ENCODE data around the gene SEMA5A.
"Not testable (repeated sequence)": the region's sequence is repeated elsewhere in the genome, so short reads cannot be mapped to it uniquely, and the experiment has no call there.

SEMA5A gene

DNA sequence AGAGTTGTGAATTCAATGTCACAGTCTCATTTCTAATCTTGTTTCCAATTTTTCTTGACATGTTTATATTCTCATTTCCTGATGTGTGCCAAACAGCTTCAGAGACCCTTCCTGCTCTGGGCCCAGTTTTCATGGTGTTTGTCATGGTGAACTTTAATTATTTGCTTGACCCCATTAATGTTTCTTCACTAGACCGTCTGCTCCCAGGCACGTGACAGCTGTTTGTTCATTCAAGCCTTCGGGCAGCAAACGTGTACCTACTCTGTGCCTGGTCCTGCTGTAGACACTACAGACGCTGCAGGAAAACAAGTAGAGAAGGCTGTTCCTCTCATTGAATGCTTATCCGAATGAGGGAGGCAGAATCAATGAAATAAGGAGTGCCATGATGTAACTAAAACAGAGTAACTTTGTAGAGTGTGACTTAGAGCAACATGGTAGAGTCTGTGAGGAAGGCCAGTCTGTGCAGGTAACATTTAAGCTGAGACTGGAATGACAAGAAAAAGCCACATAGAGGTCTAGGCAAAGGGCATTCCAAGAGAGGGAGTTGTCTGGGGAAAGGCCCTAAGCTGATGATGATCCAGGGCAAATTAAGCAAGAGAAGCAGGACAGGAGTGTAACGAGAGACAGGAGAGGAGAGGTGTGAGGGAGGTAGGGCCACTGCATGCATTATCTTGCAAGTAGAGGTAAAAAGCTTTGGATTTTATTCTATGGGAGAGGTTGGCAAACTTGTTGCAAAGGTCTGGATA is 191.4 kb downstream of the SEMA5A start:
- no peak for DNase-seq (ENCODE audit: low spot score)

DNA sequence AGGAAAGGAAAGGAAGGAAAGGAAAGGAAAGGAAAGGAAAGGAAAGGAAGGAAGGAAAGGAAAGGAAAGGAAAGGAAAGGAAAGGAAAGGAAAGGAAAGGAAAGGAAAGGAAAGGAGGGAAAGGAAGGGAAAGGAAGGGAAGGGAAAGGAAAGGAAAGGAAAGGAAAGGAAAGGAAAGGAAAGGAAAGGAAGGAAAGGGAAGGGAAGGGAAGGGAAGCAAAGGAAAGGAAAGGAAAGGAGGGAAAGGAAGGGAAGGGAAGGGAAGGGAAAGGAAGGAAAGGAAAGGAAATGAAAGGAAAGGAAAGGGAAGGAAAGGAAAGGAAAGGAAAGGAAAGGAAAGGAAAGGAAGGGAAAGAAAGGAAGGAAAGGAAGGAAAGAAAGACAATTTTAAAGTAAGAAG is 192.8 kb downstream of the SEMA5A start:
- not testable (repeated sequence) for DNase-seq (ENCODE audit: low spot score)

DNA sequence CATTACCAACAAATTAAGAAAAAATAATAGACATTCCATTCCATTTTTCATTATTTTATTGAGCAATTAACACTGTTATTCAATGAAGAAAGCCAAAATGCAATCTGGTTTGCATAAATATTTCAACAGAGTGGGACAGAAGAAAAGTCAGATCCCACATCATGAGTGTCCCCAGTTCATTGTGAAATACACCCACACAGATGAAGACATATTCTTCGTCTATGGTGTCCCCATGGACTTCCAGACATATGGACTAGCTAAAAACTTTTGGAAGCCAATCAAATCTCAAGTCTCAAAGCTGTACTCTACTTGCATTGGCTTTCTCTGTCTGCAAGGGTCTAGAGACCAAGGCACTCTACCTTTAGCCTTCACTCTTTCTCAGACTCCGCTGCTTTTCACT is 194.3 kb downstream of the SEMA5A start:
- DNase-seq (ENCODE audit: low spot score) = no peak

DNA sequence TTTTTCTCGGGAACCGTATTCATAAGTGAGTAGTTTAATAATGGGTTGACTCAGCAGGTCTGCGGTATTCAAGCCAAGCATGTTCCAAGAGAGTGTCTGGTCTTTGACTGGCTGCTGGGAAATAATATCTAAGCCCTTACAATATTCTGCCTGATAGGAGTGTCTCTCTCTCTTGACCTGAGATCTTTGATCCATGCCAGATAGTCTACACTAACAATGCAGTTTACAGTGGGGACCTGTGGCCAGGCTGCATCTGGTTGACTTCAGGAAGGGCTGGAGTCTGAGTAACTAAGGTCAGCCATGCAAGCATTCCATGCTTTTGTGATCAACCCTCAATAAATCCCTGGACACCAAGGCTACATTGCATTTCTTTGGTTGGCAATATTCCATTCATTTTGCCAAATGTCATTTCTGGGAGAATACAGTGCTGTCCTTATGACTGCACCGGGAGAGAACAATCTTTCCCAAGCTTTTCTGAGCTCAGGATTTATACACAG is 195.5 kb downstream of the SEMA5A start:
- DNase-seq (ENCODE audit: low spot score) = no peak

DNA sequence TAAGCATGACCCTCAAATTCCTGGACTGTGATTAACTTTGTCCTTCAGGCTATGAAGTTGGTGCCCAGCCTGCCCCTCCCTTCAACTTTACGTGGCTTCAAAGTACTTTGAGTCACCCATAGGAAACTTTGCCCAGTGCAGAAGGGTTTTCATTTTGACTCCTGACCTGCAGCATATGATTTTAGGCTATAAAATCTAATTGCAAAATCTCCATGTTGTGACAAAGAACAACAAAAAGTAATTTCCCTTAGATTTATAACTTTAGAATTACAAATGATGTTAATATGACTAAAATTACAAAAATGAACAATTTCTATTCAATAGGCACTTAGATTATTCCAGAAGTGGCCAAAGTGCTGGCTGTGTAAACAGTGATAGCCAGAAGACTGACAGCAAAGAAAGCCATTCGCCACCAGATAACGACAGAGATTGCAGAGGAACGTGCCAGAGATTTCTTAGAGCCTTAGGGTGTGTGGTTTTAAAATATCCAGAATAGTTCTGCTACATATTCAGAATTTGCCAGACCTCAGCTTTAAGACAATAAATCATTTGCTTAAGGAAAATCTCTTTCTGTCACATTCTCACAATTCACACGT is 197.4 kb downstream of the SEMA5A start:
- DNase-seq (ENCODE audit: low spot score) = no peak

DNA sequence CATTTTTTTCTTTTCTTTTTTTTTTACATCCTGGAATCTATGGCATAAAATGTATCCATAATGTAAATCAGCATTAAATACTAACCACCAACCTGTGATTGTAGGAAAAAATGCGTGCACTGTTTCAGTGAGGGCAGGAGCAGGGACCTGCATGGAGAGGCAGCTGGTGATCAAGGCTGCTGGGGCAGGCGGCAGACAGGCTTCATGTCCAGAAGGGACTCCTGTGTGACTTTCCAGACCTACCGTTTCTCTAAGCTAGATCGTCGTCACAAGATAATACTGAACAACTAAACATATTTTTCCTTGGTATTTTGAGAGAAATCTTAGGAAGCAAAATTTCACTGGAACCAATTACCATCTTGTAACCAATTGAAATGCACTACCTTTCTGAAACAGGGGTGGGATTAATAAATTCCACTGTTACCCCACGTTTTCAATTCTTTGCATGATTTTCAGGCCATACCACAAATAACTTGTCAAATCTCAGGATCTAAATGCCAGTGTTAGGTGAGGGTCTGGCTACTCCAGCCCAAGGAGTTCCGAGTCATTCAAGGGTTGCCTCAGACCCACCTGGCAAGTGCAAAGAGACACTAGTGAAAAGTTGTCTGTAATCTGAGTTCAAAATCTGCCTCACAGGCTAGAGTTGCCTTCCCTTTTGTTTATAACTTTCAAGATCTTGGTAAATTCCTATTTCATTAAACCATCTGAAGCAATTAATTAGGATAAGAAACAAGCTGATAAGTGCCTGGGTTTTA is 198.2 kb downstream of the SEMA5A start:
- DNase-seq (ENCODE audit: low spot score) = no peak

DNA sequence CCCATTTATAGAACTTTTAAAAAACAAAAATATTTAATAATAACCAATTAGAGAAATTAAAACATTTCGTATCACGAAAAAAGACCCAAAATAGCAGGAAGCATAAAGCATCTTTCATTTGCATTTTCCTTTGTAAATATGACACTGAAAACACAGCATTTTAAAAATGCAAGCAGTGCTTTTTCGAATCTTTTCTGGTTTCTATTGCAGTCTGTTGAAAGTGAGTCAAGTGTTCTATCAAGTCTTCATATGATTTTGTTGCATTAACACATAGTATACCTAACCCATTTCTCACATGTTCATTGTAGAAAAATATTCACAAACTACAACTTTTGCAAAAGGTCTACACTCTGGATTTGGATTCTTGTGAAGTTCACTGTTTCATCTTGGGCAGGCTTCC is 198.8 kb downstream of the SEMA5A start:
- no peak for DNase-seq (ENCODE audit: low spot score)

DNA sequence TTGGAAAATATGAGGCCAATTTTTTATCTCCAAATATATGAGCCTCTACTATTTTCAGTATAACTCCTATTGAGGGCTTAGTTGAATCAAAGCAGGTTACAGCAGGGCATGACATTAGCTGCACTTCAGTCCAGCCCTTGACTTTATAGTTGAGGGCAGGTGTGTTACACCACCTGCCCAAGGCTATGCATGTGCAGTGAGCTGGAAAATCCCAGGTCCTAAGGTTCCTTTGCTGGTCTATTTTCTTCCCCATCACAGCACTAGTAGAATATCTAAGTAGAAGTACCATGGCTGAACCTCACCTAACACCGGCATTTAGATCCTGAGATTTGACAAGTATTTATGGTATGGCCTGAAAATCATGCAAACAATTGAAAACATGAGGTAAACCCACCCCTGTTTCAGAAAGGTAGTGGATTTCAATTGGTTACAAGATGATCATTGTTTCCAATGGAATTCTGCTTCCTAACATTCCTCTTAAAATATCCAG is 201.1 kb downstream of the SEMA5A start:
- no peak for DNase-seq (ENCODE audit: low spot score)

DNA sequence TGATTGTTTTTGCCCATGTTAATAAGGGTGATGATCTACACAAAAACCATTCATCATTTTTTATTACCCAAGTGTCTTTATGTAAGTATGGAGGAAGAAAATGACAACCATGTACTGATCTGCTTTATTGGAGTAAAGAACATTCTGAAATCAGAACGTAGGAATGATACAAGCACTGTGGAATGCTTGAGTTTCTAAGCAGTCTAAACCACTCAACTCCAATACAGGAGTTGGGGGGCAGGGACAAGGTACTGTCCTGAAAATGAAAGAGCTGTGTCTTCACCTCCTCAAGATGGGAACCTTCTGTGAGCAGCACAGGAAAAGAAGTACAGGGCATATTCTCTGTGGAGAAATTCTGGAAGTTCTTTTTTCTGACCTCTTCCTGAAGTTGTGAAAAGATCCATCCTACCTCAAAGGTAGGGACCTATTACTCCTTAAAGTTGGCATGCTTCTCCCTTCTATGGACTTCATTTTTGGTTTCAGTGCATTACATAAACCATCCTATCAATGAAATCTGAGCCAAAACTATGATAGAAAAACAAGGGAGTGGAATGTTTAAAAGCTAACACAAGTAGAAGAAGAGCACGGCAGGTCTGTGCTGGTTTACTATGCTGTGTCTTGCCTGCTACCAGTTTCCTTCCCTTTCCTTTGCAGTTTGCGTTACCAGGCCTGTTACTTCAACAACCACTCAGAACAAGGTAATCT is 202.6 kb downstream of the SEMA5A start:
- DNase-seq (ENCODE audit: low spot score) = no peak

DNA sequence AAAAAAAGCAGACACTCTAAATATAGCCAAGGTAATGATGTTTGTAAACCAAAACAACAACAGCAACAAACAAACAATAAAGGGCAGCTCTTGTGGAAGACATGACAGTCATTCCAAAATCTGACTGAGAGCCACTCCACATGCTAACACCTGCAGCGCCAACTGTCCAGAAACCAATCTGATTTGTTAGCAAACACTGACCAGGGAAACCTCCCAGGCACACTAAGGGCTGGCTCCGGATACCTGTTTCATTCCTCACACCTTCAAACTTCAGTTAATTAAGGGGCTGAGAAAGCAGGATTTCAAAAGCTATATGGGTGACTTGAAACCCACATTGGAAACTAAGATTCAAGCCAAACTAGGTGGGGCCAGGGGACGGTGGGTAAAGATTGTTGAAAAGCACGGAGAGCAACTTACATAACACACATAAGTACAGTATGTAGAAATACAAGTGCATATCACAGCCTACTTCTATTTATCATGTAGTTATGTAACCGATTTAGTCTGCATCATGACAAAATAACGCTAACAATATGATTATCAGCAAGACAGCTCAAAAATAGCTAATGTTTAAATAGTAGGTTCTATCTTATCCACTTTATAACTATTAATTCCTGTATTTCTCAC is 203.6 kb downstream of the SEMA5A start:
- DNase-seq (ENCODE audit: low spot score) = no peak

DNA sequence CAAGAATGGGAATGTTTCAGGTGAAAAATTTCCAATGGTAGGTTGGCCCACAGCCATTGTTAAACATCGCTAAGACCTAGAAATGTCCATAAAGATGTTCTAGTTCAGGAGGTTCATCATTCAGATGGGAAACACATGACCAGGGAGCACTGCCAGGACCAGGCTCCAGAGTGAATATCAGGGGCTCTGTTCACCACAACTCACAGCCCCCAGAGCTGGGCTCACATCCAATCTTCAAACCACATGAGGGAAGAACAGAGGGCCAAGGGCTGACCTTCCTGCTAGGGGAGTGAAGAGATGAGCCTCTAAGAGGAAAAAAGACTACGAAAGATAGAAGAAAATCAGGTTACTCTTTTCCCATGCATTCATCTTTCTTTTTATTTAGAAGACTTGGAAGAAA is 205.8 kb downstream of the SEMA5A start:
- no peak for DNase-seq (ENCODE audit: low spot score)

DNA sequence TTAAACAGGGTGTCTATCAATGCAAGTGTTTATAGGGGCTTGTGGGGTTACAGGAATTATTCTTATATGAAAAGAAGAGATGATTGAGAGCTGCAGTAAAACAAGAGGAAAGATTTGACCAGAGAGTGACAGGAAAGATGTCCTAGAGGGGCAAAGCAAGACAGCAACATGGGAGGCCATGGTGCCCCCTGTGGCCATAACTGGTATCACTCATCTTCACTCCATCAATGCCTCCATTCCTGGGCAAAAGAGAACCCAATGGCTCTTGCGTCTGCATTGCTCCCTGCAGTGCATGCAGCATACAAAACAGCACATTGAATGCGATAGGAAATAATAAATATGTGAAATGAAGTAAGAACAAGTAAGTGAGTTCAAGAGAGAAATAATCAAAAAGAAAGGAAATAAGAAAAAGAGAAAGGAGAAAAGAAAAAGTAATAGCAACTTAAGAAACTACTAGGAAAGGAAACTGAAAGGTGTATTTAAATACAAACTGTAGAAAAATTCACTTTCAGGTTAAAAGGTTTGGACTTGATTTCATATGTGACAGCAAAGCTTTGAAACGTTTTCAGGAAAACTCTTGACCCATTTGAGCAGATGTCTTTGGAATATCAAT is 206.6 kb downstream of the SEMA5A start:
- no peak for DNase-seq (ENCODE audit: low spot score)

DNA sequence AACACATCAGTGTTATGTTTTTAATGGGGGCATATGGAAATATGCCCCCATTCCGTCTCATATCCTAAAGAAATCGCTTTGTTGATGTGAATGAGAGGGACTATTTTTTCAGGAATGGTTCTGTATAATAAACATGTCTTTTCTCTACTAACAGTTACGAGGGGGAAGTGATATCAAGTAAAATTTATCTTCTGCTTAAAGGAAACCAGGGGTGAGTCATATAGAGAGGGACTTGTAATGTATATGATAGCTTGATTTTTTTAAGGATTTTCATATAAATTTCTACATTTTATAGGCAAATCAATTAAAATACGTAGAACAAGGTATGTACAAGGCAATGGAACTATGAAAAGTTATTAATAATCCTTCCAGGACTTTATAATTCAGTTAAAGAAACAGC is 207.1 kb downstream of the SEMA5A start:
- no peak for DNase-seq (ENCODE audit: low spot score)

DNA sequence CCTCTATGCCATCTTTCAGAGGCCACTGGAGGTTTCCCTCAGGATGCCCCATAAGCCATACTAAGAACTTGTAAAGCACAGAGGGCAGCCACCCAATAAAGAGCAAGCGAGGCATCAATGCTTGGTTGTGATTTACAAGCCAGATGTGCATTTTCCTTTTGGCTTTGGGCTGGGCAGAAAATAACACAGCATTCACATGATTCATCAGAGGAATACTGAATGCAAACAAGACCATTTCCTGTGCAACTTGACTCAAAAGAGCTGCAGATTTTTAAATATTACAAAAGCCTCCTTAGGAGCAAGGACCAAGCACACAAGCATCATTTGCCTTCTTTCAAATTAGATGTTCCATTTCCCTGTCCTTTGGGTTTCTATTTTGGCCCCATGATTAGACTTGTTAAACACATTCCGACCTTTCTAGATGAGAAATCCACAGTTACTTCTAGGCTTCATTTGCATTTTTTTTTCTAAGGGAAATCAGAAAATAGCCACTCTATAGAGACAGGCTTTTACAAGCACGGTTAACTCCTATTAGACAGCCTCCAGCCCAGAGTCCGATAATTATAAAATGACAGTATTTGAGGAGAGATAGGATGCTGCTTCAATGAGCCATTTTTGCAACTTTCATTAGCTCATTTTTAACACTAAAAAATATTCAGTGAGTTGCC is 207.8 kb downstream of the SEMA5A start:
- peak; percentile 88 for DNase-seq (ENCODE audit: low spot score)

DNA sequence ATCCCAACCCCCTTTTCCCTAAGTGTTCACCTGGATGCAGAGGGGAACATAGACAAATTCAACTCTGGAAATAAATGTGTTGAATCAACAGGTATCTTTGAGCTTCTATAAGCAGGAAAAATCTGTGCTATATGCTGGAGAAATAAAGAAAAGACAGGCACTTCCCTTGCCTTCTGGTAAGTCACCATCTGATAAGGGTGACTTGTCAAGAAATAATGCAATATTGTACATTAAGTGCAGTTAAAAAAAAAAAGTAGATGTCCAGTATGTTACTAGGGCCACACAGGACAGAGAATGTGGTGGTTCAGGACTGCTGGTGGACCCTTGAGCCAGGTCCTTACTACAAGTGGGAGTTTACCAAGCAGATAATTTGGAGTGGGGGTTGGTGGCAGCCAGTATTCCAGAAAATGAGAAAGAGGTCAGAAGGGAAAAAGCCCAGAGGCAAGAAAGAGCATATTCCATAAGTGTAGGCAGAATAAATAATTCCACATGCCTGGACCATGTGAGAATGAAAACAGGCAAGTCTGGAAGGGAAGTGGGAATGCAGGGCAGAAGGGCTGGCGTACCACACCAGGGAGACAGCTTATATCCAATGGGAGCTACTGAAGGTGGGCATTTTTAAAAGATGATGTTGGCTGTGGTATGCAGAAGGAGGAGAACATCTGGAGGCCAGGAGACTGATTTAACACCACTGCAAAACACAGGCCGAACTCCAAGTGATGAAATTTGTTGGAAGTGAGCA is 209.9 kb downstream of the SEMA5A start:
- no peak for DNase-seq (ENCODE audit: low spot score)

DNA sequence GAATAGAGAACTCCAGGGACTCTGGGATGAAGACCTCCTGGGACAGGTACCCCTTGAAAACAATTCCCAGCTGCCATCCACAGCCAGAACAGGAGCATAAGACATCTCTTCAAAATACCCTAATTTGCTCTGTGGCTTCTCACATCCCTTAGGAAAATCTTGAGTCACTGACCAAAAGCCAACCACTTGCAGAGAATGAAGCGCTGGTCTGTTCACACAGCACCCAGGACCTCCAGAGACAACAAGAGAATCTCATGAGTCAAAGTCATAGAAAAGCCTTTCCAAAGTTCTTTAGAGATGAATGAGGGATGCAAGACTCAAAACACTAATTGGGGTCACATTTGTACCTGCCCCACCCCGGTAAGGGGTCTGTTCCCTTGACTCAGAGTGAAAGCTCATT is 210.6 kb downstream of the SEMA5A start:
- DNase-seq (ENCODE audit: low spot score) = no peak

DNA sequence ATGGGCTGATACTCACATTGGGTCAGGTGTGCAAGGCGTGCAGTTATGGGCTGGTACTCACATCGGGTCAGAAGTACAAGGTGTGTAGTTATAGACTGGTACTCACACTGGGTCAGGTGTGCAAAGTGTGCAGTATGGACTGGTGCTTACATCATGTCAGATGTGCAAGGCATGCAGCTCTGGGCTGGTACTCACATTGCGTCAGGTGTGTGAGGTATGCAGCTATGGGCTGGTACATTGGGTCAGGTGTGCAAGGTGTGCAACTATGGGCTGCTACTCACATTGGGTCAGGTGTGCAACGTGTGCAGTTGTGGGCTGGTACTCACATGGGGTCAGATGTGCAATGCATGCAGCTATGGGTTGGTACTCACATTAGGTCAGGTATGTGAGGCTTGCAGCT is 213.8 kb downstream of the SEMA5A start:
- no peak for DNase-seq (ENCODE audit: low spot score)

DNA sequence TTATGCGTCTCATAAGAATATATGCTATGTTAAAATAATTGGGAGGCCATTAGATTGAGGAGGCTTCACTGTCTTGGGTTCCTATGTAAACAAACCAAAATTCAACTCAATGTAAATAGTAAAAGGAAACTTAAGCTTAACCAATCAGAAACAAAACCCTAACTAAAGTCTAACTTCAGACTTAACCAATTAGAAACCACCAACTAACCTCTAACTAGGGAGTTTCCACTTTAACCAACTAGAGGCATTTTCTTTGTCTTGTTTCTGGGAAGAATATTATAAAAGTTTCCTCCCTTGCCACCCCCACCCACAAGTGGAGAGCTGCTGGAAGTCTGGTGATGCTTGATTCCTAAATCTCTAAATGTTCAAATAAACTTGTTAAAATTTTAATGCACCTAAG is 214.5 kb downstream of the SEMA5A start:
- DNase-seq (ENCODE audit: low spot score) = no peak

DNA sequence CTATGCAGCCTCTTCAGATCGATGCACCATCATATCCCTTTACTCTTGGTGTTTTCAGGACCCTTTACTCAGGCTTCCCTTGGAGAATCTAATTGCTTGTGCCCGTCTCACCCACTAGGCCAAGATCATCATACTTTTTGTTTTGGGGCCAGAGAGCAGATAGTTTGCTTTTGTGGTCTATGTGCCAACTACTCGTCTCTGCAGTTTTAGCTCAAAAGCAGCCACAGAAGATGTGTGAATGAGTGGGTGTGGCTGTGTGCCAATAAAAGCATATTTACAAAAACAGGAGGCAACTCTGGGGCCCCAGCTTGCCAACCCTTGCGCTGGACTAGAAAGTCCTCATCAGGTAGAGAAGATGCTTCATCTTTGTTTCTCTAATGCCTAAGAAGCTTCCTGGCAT is 216.8 kb downstream of the SEMA5A start:
- no peak for DNase-seq (ENCODE audit: low spot score)

DNA sequence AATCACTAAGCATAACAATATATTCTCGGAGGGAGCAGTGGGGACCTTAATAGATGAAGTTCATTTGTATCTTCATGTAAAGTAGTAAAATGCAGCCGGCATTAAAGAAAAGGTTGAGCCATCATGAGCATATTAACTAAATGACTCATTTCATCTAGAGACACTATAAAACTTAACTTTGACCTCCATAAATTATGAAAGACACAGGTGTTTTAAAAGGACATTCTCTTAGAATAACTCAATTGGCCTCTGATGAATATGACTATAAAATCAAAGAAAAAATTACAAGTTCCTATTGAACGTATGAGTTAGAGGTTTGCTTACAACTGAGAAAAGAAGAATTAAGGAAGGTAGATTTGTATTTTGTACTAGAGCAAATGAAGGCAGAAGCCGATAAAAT is 220.3 kb downstream of the SEMA5A start:
- DNase-seq (ENCODE audit: low spot score) = no peak
